GM12872 (cell line): ENCODE data around the gene MACO1.

Source experiments
- TF ChIP-seq, protein P1 (sequence below): IDR thresholded peaks from 3 replicates; pipeline ENCODE4 v1.5.1; 2011; ENCODE audit warnings: low read depth, mild to moderate bottlenecking, low read length, moderate library complexity; ENCODE audit not compliant: insufficient read depth

MACO1 gene

DNA sequence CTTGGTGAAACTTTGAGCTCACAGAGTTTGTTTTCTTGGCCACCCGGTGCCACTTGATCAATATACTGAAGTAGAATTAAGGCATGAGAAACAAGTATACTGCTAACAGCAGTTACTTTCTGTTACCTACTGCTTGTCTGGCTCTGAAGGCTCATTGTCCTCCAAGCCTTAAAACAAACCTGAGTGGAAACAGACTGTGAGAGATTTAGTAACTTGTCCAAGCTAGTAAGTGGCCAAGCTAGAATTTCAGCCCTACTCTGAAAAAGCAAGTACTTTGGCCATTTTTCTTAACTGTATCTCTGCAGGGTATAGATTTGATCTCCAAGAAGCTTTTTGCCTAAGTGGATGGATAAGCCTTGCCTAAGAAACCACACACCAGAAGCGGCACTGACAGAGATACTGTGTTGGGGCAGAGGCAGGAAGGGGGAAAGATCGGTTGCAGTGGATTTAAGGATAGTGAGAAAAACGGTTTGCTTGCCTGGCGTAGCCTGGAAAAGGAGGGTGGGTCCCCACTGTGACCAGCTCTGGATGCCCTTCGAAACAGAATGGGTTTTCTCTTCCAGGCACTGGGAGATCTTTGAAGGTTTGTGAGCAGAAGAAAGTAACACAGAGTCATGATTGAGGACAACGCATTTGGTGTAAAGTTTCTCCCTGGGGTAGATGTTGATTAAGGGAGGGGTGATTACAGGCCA is 2.1 kb upstream of the MACO1 start:
- TF ChIP-seq, protein P1, sequence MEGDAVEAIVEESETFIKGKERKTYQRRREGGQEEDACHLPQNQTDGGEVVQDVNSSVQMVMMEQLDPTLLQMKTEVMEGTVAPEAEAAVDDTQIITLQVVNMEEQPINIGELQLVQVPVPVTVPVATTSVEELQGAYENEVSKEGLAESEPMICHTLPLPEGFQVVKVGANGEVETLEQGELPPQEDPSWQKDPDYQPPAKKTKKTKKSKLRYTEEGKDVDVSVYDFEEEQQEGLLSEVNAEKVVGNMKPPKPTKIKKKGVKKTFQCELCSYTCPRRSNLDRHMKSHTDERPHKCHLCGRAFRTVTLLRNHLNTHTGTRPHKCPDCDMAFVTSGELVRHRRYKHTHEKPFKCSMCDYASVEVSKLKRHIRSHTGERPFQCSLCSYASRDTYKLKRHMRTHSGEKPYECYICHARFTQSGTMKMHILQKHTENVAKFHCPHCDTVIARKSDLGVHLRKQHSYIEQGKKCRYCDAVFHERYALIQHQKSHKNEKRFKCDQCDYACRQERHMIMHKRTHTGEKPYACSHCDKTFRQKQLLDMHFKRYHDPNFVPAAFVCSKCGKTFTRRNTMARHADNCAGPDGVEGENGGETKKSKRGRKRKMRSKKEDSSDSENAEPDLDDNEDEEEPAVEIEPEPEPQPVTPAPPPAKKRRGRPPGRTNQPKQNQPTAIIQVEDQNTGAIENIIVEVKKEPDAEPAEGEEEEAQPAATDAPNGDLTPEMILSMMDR, result no peak

DNA sequence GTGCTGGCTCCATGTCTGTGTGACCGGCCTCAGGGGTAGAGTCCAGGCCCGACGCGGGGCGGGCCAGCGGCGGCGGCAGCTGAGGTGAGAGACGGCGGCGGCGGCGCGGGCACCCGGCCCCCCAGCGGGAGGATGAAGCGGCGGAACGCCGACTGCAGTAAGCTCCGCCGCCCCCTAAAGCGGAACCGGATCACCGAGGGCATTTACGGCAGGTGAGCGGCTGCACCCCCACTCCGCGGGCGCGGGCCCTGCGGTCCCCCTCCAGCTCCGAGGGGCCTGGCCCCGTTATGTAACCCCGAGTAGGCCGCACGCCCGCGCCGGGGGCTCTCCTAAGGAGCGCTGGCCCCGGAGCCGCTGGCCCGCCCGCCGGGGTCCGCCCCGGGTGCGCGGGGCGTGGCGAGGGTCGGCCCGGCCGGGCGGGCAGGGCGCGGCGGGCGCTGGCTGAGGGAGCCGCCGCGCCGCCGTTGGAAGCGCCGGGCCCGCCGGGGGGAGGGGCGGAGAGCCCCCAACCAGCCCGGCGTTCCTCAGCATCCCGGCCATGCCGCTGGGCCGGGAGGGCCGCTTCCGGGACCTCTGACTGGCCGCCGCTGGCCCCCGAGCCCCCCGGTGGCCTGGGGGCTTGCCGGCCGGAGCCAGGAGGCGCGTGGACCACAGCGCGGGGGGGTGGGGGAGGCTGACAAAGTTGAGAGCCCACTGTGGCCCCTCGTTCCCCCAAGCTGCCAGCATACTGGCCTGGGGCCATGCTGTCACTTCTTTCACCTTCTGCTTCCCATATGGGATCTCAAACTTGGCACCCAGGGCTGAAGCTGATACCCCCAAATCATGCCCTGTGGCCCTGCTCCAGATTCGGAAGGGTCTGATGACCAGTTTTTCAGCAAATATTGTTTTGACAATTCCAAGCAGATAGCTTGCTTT is 527 bp downstream of the MACO1 start:
- TF ChIP-seq, protein P1, result no peak

DNA sequence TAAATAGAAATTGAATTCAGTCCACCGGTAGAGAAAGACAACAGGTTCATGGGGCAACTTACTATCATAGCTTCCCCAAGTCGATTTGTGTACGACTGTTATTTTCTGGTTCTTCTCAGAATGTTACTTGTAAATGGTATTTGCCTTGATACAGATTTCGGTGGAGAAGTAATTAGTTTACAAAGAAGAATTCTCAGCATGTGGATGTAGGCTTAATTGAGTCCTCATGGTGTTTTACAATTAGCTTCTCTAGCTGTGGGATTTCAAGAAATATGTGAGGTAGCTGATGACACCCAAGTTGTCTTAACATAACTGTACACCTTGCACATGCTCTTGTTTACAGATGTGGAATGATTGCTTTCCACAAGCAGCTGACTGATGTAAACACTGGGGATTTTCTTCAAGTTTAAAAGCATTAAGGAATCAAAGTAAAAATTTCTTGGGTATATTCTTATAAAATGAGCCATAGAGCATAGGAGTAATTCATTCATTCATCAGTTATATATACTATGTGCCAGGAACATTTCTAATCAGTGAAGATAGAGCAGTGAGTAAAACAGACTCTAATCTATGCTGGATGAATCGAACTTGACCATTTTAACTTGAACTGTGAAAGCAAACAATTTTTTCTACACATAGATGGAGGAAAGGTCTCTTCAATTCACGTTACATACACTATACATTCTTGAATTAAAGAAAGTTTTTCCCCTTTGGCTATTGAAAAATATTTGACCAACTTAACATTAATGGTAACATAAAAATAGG is 1.4 kb downstream of the MACO1 start:
- TF ChIP-seq, protein P1, result no peak

DNA sequence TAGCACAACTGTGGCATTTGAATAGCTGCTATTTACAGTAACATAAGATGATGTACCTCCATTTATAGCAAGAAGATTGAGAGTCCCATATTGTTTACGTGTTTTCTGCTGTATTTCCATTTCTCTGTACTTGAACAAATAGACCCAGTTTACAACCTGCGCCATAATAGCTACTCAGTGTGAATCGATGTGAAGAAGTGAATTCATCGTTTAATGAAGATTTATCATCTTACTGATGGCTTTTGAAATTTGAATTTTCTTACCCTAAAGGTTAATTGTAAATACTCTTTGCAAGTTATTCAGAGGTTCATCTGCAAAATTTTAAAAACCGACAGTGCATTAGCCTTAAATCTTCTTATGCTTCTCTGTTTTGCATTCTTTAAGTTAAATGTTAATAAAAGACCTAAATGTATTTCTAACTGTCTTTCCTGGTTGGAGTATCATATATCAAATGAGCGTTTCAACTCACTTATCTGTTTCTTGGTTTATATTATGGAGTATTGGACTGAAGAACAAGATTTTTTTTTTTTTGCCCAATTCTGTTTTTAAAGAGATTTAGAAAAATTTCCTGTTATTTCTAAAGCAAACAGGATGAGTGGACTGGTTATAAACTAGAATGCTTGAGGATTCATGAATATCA is 2.2 kb downstream of the MACO1 start:
- TF ChIP-seq, protein P1, result no peak

DNA sequence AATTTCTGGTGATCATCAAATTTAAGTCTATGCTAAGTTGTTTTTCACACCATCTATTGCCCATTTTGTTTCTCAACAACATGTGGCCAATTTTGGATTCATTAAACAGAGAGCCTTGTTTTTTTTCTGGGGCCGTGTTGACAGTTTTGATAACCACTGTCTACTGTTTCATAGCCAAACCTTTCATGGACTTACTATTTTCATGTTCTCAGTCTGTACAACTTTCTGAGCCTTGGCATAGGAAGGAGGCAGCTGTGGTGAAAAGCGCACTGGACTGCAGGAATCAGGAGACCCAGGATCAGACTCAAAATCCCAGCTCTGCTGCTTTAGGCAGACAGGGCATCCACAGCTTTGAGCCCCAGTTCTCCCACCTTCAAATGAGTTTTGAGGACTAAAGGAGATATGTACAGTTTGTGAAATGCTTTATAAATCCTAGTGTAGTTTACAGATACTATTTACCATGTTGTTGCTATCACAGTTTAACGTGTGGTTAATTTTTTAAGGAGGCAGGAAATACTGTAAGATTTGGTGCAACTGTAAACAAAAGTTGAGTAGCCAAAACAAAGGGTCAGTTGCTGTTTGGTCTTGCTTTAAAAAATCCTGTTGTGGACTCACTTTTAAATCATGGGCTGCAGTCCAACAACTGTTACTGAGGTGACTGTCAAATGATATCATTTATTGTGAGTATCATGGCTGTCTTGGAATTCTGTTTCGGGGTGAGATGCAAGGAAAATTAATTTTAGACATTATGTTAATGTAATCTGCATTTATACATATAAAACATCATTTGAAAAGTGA is 2.9 kb downstream of the MACO1 start:
- TF ChIP-seq, protein P1, result no peak

DNA sequence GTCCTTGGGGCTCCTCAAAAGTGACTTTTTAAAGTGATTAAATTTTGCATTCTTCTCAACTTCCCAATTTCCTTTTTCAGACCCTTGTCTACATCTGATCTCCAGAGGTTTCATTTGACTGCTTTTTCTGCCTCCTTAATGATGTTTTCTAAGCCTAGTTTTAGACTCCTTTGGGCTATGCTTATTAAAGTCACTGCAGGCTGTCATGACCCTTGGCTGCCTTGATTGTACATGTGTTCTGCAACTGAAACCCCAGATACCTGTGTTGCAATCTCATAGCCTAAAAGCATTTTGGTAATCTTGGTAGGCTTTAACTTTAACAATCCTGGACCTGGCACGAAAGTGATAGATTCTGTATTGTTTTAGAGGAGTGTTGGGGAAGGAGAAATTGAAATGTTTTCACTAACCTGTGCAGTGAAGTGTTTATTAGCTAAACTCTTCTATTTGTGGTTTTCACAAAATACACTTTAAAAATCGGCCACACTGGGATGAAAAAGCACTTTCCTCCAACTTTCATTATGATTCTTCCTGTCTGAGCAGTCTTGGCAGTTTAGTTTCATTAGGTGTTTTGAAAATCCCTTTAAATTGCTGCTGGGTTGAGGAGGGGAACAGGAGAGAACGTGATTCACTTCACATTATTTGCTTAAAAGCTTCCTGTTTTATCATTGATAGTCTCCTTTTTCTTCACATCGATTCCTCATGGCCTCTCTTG is 4.9 kb downstream of the MACO1 start:
- TF ChIP-seq, protein P1, result no peak
